Body of pancreas (tissue), 4 donors: ENCODE results near the gene LDLRAD4. TPM values are rescaled to one million over a fixed set of nuclear protein-coding genes. Genes with fewer than 3 reads are reported as not detected.
"Not testable (repeated sequence)": the region's sequence is repeated elsewhere in the genome, so short reads cannot be mapped to it uniquely, and the experiment has no call there.

Experiments used
- ATAC-seq: fragments of 150-250 bp; one replicate; pipeline ENCODE4 v1.9.1; 2016
- DNase-seq, 4 donors: peaks; one replicate each; pipeline ENCODE4 v3.0.0-alpha.2; 2019
- H3K27ac ChIP-seq, 4 donors: fragments of 200-600 bp; sonication (generic); 1 replicate in 3 of 4; 2 replicates in 1 of 4; pipeline versions ENCODE4 v1.5.1 to v1.6.1; 2016 to 2019; ENCODE audit warnings: mild to moderate bottlenecking in 1 of 4, mixed read lengths in 1 of 4, moderate library complexity in 1 of 4
- H3K27me3 ChIP-seq, 2 donors: fragments of 200-600 bp; sonication (generic); one replicate each; pipeline ENCODE4 v1.6.0; 2016; ENCODE audit warnings: mild to moderate bottlenecking in 1 of 2
- H3K36me3 ChIP-seq, 2 donors: fragments of 200-600 bp; sonication (generic); replicated peaks in 1 of 2; 2 replicates each; pipeline ENCODE4 v1.5.1; 2016; ENCODE audit warnings: low read depth in 2 of 2; ENCODE audit not compliant: insufficient read depth in 1 of 2
- H3K4me1 ChIP-seq: fragments of 200-600 bp; sonication (generic); one replicate; pipeline ENCODE4 v1.6.0; 2016
- H3K4me3 ChIP-seq, 2 donors: fragments of 200-600 bp; sonication (generic); 1 replicate in 1 of 2; 2 replicates in 1 of 2; pipeline ENCODE4 v1.5.1; 2016 to 2019
- H3K9me3 ChIP-seq, 3 donors: fragments of 200-600 bp; sonication (generic); 1 replicate in 2 of 3; 2 replicates in 1 of 3; pipeline ENCODE4 v1.5.1; 2016
- CTCF ChIP-seq, 7 experiments: fragments of 450-650 bp in 4 of 7; fragments of 200-600 bp in 3 of 7; sonication (generic) in 3 of 7; IDR thresholded peaks; one replicate each; pipeline ENCODE4 v1.5.1; 2016 to 2019; ENCODE audit warnings: antibody characterized with exemption in 7 of 7
- POLR2A ChIP-seq, 3 donors: fragments of 450-650 bp; IDR thresholded peaks; one replicate each; pipeline ENCODE4 v1.6.1; 2016; ENCODE audit warnings: antibody characterized with exemption in 3 of 3, mild to moderate bottlenecking in 2 of 3
- WGBS, 2 donors: methylation state at CpG; one replicate each; pipeline ENCODE4 v1.1.5; 2017; 5-methylcytosine and 5-hydroxymethylcytosine counted together
- intact Hi-C: fragments of 100-400 bp; cut with DNase I; formaldehyde crosslinking; loops from one replicate; pipeline ENCODE4 v1.15.1; 2023
- total RNA-seq, 2 donors: library from RNA; depleted of rRNA; stranded (reverse); fragments of >200 nt; gene quantifications; one replicate each; pipeline ENCODE4 v1.1.0, GENCODE V29; 2016

Gene LDLRAD4
- total RNA-seq, 2 donors from 2014 or later: 8.6 to 35.9 TPM

DNA sequence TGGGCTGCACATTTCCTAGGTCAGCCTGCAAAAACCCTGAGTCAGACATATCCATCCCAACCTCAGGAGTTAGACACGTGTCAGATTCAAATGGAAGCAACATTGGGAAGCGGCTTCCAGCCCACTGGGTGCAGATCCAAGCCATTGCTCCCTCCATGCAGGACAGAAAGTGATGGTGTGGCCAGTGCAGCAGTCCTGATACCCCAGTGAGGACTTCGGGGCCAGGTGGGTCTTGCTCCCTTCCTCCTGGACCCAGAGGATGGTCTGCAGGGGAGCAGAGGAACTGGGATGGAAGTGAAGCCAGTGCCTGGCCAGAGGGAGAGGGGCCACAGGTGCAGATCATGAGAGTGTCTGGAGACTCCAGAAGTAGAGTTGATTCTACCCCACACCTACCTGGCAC lies 255.8 kb downstream of the LDLRAD4 start:
- Histone ChIP-seq H3K4me1 (peaks cover 11% of the 10 kb centered on the region), H3K36me3 (no peaks in the 10 kb centered on the region), H3K9me3 (no peaks in the 10 kb centered on the region), H3K27ac (no peak overlapping the region), H3K4me3 (no peak overlapping the region), H3K27me3 (no peaks in the 10 kb centered on the region)
- intact Hi-C loops: no loop called here
- 83 to 94% methylated on average over 3 of the region's 3 CpGs for WGBS, 2 donors
- no peak for TF ChIP-seq POLR2A (IDR thresholded peaks at IDR 0.05)
- no peak for TF ChIP-seq CTCF (IDR thresholded peaks at IDR 0.05)
- no peak for ATAC-seq
- DNase-seq: no peak

DNA sequence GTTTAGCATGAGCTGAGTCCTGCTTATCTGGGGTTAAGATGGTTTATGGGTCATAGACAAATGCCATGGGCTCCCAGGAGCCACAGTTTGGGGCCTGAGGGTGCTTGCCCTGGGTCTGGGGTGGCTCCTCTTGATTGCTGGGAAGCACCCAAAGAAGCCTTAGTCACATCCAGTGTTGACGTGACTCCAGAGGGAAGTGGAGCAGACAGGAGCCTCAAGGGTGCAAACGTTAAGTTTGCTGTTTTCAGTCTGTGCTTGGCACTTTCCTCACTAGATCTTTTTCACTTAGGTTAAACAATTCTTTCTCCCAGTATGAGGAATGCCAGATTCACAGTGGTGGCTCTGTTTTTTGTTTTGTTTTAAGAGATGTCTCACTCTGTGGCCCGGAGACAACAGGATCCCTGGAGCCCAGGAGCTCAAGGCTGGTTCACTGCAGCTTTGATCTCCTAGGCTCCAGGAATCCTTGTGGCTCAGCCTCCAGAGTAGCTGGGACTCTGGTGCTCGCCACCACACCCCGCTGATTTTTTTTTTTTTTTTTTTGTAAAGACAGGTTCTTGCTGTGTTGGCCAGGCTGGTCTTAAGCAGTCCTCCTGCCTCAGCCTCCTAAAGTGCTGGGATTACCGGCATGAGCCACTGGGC lies 256.5 kb downstream of the LDLRAD4 start:
- H3K27ac ChIP-seq: no peak overlapping the region
- intact Hi-C loops: no loop called here
- no peak for ATAC-seq
- H3K4me3 ChIP-seq: no peak overlapping the region
- 79 to 84% methylated on average over 6 of the region's 6 CpGs for WGBS, 2 donors
- H3K27me3 ChIP-seq: no peaks in the 10 kb centered on the region
- no peaks in the 10 kb centered on the region for H3K36me3 ChIP-seq
- no peak for TF ChIP-seq POLR2A (IDR thresholded peaks at IDR 0.05)
- no peaks in the 10 kb centered on the region for H3K9me3 ChIP-seq
- H3K4me1 ChIP-seq: peaks cover 11% of the 10 kb centered on the region
- no peak for DNase-seq

GRCh38 chr18:13476312-13476711 lies 257.8 kb downstream of the LDLRAD4 start:
- 86 to 98% methylated on average over 4 of the region's 4 CpGs for WGBS, 2 donors
- H3K9me3 ChIP-seq, ATAC-seq, intact Hi-C loops, H3K36me3 ChIP-seq, DNase-seq, H3K27ac ChIP-seq, H3K4me3 ChIP-seq, H3K27me3 ChIP-seq: not testable (repeated sequence)
- peaks cover 11% of the 10 kb centered on the region for H3K4me1 ChIP-seq

GRCh38 chr18:13477147-13477683 lies 258.7 kb downstream of the LDLRAD4 start:
- H3K27ac ChIP-seq: no peak overlapping the region
- whole genome bisulfite sequencing, 2 donors: 85 to 86% methylated on average over 6 of the region's 6 CpGs
- no peak for ATAC-seq
- H3K4me1 ChIP-seq: peaks cover 7% of the 10 kb centered on the region
- H3K4me3 ChIP-seq: no peak overlapping the region
- no peaks in the 10 kb centered on the region for H3K36me3 ChIP-seq
- DNase-seq: no peak
- H3K27me3 ChIP-seq: no peaks in the 10 kb centered on the region
- no peak for TF ChIP-seq POLR2A (IDR thresholded peaks at IDR 0.05)
- TF ChIP-seq CTCF (IDR thresholded peaks at IDR 0.05): no peak
- H3K9me3 ChIP-seq: no peaks in the 10 kb centered on the region
- intact Hi-C loops: no loop called here

GRCh38 chr18:13480571-13481255 lies 262.2 kb downstream of the LDLRAD4 start:
- H3K4me1 ChIP-seq: no peaks in the 10 kb centered on the region
- H3K9me3 ChIP-seq: no peaks in the 10 kb centered on the region
- TF ChIP-seq POLR2A (IDR thresholded peaks at IDR 0.05) (no peak), CTCF (IDR thresholded peaks at IDR 0.05) (no peak)
- ATAC-seq: no peak
- no peaks in the 10 kb centered on the region for H3K27me3 ChIP-seq
- intact Hi-C loops: loop anchor here (10.0 kb wide), 2 partner anchors 56 to 64 kb away; no protein-coding TSS in a partner anchor
- H3K36me3 ChIP-seq: no peaks in the 10 kb centered on the region
- DNase-seq: peak in 1 of 4 donors; percentile 16
- H3K27ac ChIP-seq: no peak overlapping the region
- WGBS, 2 donors: 68 to 69% methylated on average over 11 of the region's 11 CpGs
- H3K4me3 ChIP-seq: no peak overlapping the region
